Measurements from ENCODE around the gene NAA30.

NAA30 gene

DNA sequence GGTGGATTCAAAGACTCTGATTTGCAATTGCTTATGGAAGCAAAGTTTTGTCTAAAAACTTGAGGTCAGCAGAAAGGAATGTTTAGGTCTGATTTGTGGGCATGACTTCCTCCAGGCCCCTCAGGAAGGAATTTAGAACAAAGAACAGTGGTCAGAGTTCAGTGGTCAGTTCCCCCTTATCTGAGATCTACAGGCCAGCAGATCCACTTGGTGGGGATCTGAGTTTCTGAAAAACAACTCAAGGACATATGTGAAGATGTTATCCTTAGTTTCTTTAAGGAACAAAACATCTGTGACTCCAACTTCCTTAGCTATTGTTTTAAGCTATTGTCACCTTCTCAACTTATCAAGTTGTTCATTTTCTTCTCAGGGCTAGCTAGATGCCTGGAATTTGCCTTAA, 28.0 kb upstream of the NAA30 start:
- Histone ChIP-seq H3K9me3 (ENCODE audit: control insufficient read depth, insufficient read depth, low read depth, low read length) (no peaks in the 10 kb centered on the region), H3K4me3 (ENCODE audit: low read depth, low read length) (no peak overlapping the region), H3K4me1 (ENCODE audit: control insufficient read depth, insufficient read depth, low read length) (no peaks in the 10 kb centered on the region), H3K27ac (ENCODE audit: extremely low read depth, low read depth, low read length) (no peak overlapping the region), H3K36me3 (ENCODE audit: control insufficient read depth in 2 of 2, insufficient read depth in 1 of 2, low read length in 2 of 2) (no peaks in the 10 kb centered on the region)
- ChIA-PET POLR2A (interaction anchor here (0.6 kb wide), 1 partner anchor 412 kb away, joined by 4 read pairs; no protein-coding TSS in a partner anchor), CTCF (interaction anchor here (0.7 kb wide), 1 partner anchor 375 kb away, joined by 3 read pairs; no protein-coding TSS in a partner anchor)
- TF ChIP-seq ZNF792 (tag by site-specific recombination; IDR thresholded peaks at IDR 0.05): no peak
- no peak for TF ChIP-seq GLI4 (tag by site-specific recombination; IDR thresholded peaks at IDR 0.05)
- TF ChIP-seq, protein P1, sequence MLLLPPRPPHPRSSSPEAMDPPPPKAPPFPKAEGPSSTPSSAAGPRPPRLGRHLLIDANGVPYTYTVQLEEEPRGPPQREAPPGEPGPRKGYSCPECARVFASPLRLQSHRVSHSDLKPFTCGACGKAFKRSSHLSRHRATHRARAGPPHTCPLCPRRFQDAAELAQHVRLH (tag by site-specific recombination; IDR thresholded peaks at IDR 0.05): no peak
- TF ChIP-seq ZNF19 (tag by site-specific recombination; IDR thresholded peaks at IDR 0.05; ENCODE audit: low read depth): no peak
- TF ChIP-seq ZNF660 (tag by site-specific recombination; IDR thresholded peaks at IDR 0.05): no peak

DNA sequence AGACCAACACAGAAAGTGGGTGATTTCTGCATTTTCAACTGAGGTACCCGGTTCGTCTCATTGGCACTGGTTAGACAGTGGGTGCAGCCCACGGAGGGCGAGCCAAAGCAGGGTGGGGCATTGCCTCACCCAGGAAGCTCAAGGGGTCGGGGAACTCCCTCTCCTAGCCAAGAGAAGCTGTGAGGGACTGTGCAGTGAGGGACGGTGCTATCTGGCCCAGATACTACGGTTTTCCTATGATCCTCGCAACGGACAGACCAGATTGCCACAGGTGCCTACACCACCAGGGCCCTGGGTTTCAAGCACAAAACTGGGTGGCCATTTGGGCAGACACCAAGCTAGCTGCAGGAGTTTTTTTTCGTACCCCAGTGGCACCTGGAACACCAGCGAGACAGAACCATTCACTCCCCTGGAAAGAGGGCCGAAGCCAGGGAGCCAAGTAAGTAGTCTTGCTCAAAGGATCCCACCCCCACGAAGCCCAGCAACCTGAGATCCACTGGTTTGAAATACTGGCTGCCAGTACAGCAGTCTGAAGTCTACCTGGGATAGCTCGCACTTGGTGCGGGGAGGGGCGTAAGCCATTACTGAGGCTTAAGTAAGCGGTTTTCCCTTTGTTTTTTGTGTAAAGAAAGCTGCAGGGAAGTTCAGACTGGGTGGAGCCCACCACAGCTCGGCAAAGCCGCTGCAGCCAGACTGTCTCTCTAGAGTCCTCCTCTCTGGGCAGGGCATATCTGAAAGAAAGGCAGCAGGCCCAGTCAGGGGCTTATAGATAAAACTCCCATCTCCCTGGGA, 25.5 kb upstream of the NAA30 start:
- H3K9me3 ChIP-seq (ENCODE audit: control insufficient read depth, insufficient read depth, low read depth, low read length): no peaks in the 10 kb centered on the region
- no peak overlapping the region for H3K4me3 ChIP-seq (ENCODE audit: low read depth, low read length)
- no peaks in the 10 kb centered on the region for H3K36me3 ChIP-seq (ENCODE audit: control insufficient read depth in 2 of 2, insufficient read depth in 1 of 2, low read length in 2 of 2)
- no peaks in the 10 kb centered on the region for H3K4me1 ChIP-seq (ENCODE audit: control insufficient read depth, insufficient read depth, low read length)
- H3K27ac ChIP-seq (ENCODE audit: extremely low read depth, low read depth, low read length): no peak overlapping the region
- ChIA-PET POLR2A (no interaction called here), CTCF (no interaction called here)
- TF ChIP-seq GLI2 (tag by site-specific recombination; IDR thresholded peaks at IDR 0.05; ENCODE audit: borderline replicate concordance, low read depth) (no peak), ZNF426 (tag by site-specific recombination; IDR thresholded peaks at IDR 0.05) (no peak), OVOL3 (tag by site-specific recombination; IDR thresholded peaks at IDR 0.05) (no peak), ZNF621 (tag by site-specific recombination; IDR thresholded peaks at IDR 0.05) (no peak), ZEB2 (tag by site-specific recombination; IDR thresholded peaks at IDR 0.05) (no peak), ZNF416 (tag by site-specific recombination; IDR thresholded peaks at IDR 0.05) (no peak), SETDB1 (IDR thresholded peaks at IDR 0.05; ENCODE audit: insufficient read length, low read length) (no peak), ZBTB17 (tag by site-specific recombination; IDR thresholded peaks at IDR 0.05) (no peak), ZNF423 (tag by site-specific recombination; IDR thresholded peaks at IDR 0.05) (no peak), KLF1 (tag by site-specific recombination; IDR thresholded peaks at IDR 0.05) (no peak), ZNF549 (tag by site-specific recombination; IDR thresholded peaks at IDR 0.05) (no peak)
- TF ChIP-seq, protein P2, sequence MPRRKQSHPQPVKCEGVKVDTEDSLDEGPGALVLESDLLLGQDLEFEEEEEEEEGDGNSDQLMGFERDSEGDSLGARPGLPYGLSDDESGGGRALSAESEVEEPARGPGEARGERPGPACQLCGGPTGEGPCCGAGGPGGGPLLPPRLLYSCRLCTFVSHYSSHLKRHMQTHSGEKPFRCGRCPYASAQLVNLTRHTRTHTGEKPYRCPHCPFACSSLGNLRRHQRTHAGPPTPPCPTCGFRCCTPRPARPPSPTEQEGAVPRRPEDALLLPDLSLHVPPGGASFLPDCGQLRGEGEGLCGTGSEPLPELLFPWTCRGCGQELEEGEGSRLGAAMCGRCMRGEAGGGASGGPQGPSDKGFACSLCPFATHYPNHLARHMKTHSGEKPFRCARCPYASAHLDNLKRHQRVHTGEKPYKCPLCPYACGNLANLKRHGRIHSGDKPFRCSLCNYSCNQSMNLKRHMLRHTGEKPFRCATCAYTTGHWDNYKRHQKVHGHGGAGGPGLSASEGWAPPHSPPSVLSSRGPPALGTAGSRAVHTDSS (tag by site-specific recombination; IDR thresholded peaks at IDR 0.05): no peak
- TF ChIP-seq, protein P3, sequence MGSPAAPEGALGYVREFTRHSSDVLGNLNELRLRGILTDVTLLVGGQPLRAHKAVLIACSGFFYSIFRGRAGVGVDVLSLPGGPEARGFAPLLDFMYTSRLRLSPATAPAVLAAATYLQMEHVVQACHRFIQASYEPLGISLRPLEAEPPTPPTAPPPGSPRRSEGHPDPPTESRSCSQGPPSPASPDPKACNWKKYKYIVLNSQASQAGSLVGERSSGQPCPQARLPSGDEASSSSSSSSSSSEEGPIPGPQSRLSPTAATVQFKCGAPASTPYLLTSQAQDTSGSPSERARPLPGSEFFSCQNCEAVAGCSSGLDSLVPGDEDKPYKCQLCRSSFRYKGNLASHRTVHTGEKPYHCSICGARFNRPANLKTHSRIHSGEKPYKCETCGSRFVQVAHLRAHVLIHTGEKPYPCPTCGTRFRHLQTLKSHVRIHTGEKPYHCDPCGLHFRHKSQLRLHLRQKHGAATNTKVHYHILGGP (tag by site-specific recombination; IDR thresholded peaks at IDR 0.05): no peak
- TF ChIP-seq, protein P4, sequence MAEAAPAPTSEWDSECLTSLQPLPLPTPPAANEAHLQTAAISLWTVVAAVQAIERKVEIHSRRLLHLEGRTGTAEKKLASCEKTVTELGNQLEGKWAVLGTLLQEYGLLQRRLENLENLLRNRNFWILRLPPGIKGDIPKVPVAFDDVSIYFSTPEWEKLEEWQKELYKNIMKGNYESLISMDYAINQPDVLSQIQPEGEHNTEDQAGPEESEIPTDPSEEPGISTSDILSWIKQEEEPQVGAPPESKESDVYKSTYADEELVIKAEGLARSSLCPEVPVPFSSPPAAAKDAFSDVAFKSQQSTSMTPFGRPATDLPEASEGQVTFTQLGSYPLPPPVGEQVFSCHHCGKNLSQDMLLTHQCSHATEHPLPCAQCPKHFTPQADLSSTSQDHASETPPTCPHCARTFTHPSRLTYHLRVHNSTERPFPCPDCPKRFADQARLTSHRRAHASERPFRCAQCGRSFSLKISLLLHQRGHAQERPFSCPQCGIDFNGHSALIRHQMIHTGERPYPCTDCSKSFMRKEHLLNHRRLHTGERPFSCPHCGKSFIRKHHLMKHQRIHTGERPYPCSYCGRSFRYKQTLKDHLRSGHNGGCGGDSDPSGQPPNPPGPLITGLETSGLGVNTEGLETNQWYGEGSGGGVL (tag by site-specific recombination; IDR thresholded peaks at IDR 0.05): no peak
